Adrenal gland (tissue), 12 donors: ENCODE results near the gene MRPL2. TPM values are rescaled to one million over a fixed set of nuclear protein-coding genes. Genes with fewer than 3 reads are reported as not detected.
A peak's percentile ranks its signal among the peaks of the same experiment; 100 is the strongest.

Experiments used
- DNase-seq, 7 donors: peaks; one replicate each; pipeline ENCODE4 v3.0.0-alpha.2; 2019 to 2020
- H3K27ac ChIP-seq, 5 donors: fragments of 200-600 bp; sonication (generic) in 4 of 5; 1 replicate in 3 of 5; 2 replicates in 2 of 5; pipeline versions ENCODE4 v1.5.1 to v1.8.0; 2016 to 2020; ENCODE audit warnings: mild to moderate bottlenecking in 1 of 5
- H3K27me3 ChIP-seq: fragments of 200-600 bp; 2 replicates; pipeline ENCODE4 v1.8.0; 2021
- H3K36me3 ChIP-seq, 2 donors: fragments of 200-600 bp; replicated peaks in 1 of 2; 1 replicate in 1 of 2; 2 replicates in 1 of 2; pipeline versions ENCODE4 v1.5.1 to v1.8.0; 2018 to 2022
- H3K4me1 ChIP-seq, 2 donors: fragments of 200-600 bp; replicated peaks in 1 of 2; 1 replicate in 1 of 2; 2 replicates in 1 of 2; pipeline versions ENCODE4 v1.5.1 to v1.8.0; 2018 to 2021
- H3K4me3 ChIP-seq, 4 donors: fragments of 200-600 bp; sonication (generic) in 3 of 4; one replicate each; pipeline ENCODE4 v1.5.1; 2016 to 2018
- H3K9me3 ChIP-seq, 3 donors: fragments of 200-600 bp; sonication (generic) in 1 of 3; replicated peaks in 1 of 3; 1 replicate in 2 of 3; 2 replicates in 1 of 3; pipeline versions ENCODE4 v1.5.1 to v1.8.0; 2016 to 2021
- POLR2A ChIP-seq, 2 donors: fragments of 450-650 bp; IDR thresholded peaks; one replicate each; pipeline ENCODE4 v1.6.1; 2017; ENCODE audit warnings: antibody characterized with exemption in 2 of 2, mild to moderate bottlenecking in 2 of 2, moderate library complexity in 1 of 2
- WGBS, 4 donors: extraction: QIAGEN DNeasy Blood & Tissue Kit in 2 of 4; methylation state at CpG; one replicate each; pipeline versions ENCODE4 v1.1.5 to v1.1.7; 2013 to 2017; 5-methylcytosine and 5-hydroxymethylcytosine counted together
- intact Hi-C, 2 donors: fragments of 100-400 bp; cut with DNase I; formaldehyde crosslinking; loops; one replicate each; pipeline versions ENCODE4 v1.14.1 to v1.15.0; 2022 to 2023
- polyA plus RNA-seq, 3 donors: library from polyadenylated mRNA; stranded (reverse); fragments of 200-250 nt in 2 of 3; fragments of 350-450 nt in 1 of 3; fragmentation: Illumina TruSeq in 1 of 3; extraction: RNeasy Lipid Tissue Mini Kit (QIAGEN cat#74804) in 1 of 3; gene quantifications; one replicate each; pipeline ENCODE4 v1.2.3, GENCODE V29; 2013 to 2014
- total RNA-seq, 9 donors: library from RNA; depleted of rRNA in 4 of 9; stranded (reverse); fragments of >200 nt in 4 of 9; fragments of 120-200 nt in 1 of 9; fragmentation: NEBNext Ultra II Directional in 1 of 9; extraction: Animal tissue kit (Norgen Biotek cat#: 25700) in 1 of 9; gene quantifications; one replicate each; pipeline versions ENCODE4 v1.1.0 to v1.2.4, GENCODE V29; 2013 to 2023
- TF ChIP-seq, protein P1 (sequence below), 6 experiments: fragments of 450-650 bp in 4 of 6; fragments of 200-600 bp in 2 of 6; sonication (generic) in 1 of 6; IDR thresholded peaks; 1 replicate in 5 of 6; 2 replicates in 1 of 6; pipeline versions ENCODE4 v1.5.1 to v1.8.0; 2016 to 2021; ENCODE audit warnings: antibody characterized with exemption in 6 of 6, mild to moderate bottlenecking in 2 of 6, moderate library complexity in 1 of 6
- donor health status: healthy with polysubstance abuse.
- donor health status: Bipolar disorder and iron deficiency.
- donor health status: DM: yes; HTN: yes; CAD: no.
- donor health status: DM: no; HTN: no; CAD: no.
- donor health status: DM: no; HTN: no; CAD: no.
- donor health status: DM: yes; HTN: yes; CAD: no.

MRPL2 gene
- total and polyA plus RNA-seq, 12 donors, result 16.7 to 143 (median 75.1) TPM

GRCh38 chr6:43105538-43106222 is 46.4 kb upstream of the MRPL2 start:
- H3K27ac ChIP-seq, result no peak overlapping the region
- no peaks in the 10 kb centered on the region for H3K27me3 ChIP-seq
- no peak for DNase-seq
- H3K4me1 ChIP-seq, result no peaks in the 10 kb centered on the region
- 85 to 90% (median 89%) methylated on average over 9 of the region's 9 CpGs for WGBS, 4 donors
- no peak overlapping the region for H3K4me3 ChIP-seq
- H3K36me3 ChIP-seq, result no peaks in the 10 kb centered on the region
- TF ChIP-seq POLR2A (IDR thresholded peaks at IDR 0.05), result no peak
- TF ChIP-seq, protein P1, sequence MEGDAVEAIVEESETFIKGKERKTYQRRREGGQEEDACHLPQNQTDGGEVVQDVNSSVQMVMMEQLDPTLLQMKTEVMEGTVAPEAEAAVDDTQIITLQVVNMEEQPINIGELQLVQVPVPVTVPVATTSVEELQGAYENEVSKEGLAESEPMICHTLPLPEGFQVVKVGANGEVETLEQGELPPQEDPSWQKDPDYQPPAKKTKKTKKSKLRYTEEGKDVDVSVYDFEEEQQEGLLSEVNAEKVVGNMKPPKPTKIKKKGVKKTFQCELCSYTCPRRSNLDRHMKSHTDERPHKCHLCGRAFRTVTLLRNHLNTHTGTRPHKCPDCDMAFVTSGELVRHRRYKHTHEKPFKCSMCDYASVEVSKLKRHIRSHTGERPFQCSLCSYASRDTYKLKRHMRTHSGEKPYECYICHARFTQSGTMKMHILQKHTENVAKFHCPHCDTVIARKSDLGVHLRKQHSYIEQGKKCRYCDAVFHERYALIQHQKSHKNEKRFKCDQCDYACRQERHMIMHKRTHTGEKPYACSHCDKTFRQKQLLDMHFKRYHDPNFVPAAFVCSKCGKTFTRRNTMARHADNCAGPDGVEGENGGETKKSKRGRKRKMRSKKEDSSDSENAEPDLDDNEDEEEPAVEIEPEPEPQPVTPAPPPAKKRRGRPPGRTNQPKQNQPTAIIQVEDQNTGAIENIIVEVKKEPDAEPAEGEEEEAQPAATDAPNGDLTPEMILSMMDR (IDR thresholded peaks at IDR 0.05), result no peak
- intact Hi-C loops, result no loop called here
- H3K9me3 ChIP-seq, result no peaks in the 10 kb centered on the region

DNA sequence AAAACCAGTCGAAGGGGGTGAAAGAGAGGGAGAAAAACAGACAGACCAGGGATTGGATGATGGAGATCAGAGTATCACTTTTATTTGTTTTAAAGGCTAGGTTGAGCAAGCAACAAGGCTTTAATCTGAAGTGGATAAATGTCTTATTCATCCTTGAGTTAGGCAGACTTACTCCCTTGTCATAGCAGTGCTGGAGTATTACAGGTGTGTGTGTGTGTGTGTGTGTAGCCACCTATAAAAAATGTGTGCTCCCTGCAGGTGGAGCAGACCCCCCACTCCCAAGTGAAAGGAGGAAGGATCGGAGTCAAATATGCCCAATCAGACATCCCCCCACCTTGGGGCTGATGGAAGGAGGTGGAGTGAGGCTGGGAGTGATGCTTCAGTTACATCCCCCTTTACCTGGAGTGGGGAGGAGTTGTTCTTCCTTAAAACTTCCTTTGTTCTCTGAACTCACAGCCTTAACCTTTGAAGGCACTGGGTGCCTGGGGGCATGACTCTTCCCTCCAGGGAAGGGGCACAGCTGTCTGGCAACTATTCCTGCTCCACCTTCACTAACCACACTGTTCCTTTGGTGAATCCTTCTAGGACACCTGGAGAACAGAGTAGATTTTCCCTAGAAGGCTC is 44.1 kb upstream of the MRPL2 start:
- Histone ChIP-seq H3K27ac (no peak overlapping the region), H3K36me3 (no peaks in the 10 kb centered on the region), H3K4me3 (no peak overlapping the region), H3K4me1 (no peaks in the 10 kb centered on the region), H3K9me3 (no peaks in the 10 kb centered on the region), H3K27me3 (no peaks in the 10 kb centered on the region)
- intact Hi-C loops, result no loop called here
- no peak for DNase-seq
- 66 to 79% (median 73%) methylated on average over 2 of the region's 2 CpGs for WGBS, 4 donors
- TF ChIP-seq, protein P1 (IDR thresholded peaks at IDR 0.05), result no peak
- TF ChIP-seq POLR2A (IDR thresholded peaks at IDR 0.05), result no peak

DNA sequence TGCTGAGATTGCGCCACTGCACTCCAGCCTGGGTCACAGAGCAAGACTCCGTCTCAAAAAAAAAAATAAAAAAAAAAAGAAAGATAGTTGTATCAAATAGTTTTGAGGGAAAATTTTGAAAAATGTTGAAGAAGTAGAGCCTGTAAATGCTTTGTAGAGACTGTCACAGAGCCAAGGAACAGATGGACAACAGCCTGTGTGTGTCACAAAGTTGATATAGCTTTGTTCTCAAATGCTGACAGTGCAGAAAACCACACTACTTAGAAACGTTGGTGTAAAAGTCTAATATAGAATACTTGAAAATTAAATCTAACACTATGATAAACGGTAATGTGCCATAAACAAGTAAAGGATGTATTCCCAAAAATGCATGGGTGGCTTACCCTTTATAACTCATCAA is 42.3 kb upstream of the MRPL2 start:
- H3K27me3 ChIP-seq, result no peaks in the 10 kb centered on the region
- no peak overlapping the region for H3K27ac ChIP-seq
- WGBS, 4 donors, result 62 to 70% (median 68%) methylated on average over 4 of the region's 4 CpGs
- no peaks in the 10 kb centered on the region for H3K9me3 ChIP-seq
- TF ChIP-seq, protein P1 (IDR thresholded peaks at IDR 0.05), result no peak
- TF ChIP-seq POLR2A (IDR thresholded peaks at IDR 0.05), result no peak
- no peak overlapping the region for H3K4me3 ChIP-seq
- intact Hi-C loops, result no loop called here
- DNase-seq, result no peak
- H3K4me1 ChIP-seq, result no peaks in the 10 kb centered on the region
- H3K36me3 ChIP-seq, result no peaks in the 10 kb centered on the region

GRCh38 chr6:43097502-43097901 is 38.3 kb upstream of the MRPL2 start:
- H3K4me3 ChIP-seq, result no peak overlapping the region
- TF ChIP-seq POLR2A (IDR thresholded peaks at IDR 0.05), result no peak
- TF ChIP-seq, protein P1 (IDR thresholded peaks at IDR 0.05), result no peak
- intact Hi-C loops, result no loop called here
- 72 to 91% (median 77%) methylated on average over 4 of the region's 4 CpGs for WGBS, 4 donors
- peak overlapping the region in 1 of 5 donors; percentile 17 for H3K27ac ChIP-seq
- peaks cover 0 to 7% of the 10 kb centered on the region in 2 donors for H3K4me1 ChIP-seq
- no peaks in the 10 kb centered on the region for H3K27me3 ChIP-seq
- DNase-seq, result no peak
- H3K36me3 ChIP-seq, result no peaks in the 10 kb centered on the region
- H3K9me3 ChIP-seq, result no peaks in the 10 kb centered on the region
